ENCODE measurements around the gene LDLRAD1. TPM values are rescaled to one million over a fixed set of nuclear protein-coding genes. Genes with fewer than 3 reads are reported as not detected.

LDLRAD1 gene
- total and polyA plus RNA-seq, 2 of the 13 experiments (the other 11 are each of a cell fraction or from before 2014, with no cell fraction given) = 2.5 to 14.0 TPM

DNA sequence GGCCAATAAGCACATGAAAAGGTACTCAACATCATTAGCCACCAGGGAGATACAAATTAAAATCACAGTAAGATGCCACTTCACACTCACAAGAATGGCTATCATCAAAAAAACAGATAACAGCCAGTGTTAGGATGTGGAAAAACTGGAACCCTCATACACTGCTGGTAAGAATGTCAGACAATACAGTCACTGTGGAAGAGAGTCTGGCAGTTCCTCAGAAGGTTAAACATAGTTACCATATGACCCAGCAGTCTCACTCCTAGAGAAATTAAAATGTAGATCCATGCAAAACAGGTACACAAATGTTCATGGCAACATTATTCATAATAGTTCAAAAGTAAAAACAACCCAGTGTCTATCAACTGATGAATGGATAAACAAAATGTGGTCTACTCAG, 33.3 kb downstream of the LDLRAD1 start:
- Histone ChIP-seq H3K36me3 (replicated peaks in 1 of 2; ENCODE audit: control insufficient read depth in 1 of 2, insufficient read depth in 2 of 2, low read length in 2 of 2) (no peaks in the 10 kb centered on the region), H3K4me3 (replicated peaks in 1 of 3; ENCODE audit: insufficient read depth in 1 of 3, low read depth in 2 of 3, low read length in 3 of 3) (no peak overlapping the region), H4K20me1 (ENCODE audit: insufficient read depth, low read length) (no peaks in the 10 kb centered on the region), H3K27ac (ENCODE audit: extremely low read length, insufficient read depth, low read length) (no peak overlapping the region), H3K27me3 (ENCODE audit: control insufficient read depth in 1 of 2, insufficient read depth in 2 of 2, low read length in 2 of 2) (no peaks in the 10 kb centered on the region), H3K4me2 (ENCODE audit: low read depth, low read length) (no peak overlapping the region), H3K79me2 (ENCODE audit: insufficient read depth, low read length) (no peaks in the 10 kb centered on the region), H2AFZ (ENCODE audit: low read length) (no peak overlapping the region), H3K9me3 (ENCODE audit: low read length) (no peaks in the 10 kb centered on the region), H3K4me1 (ENCODE audit: insufficient read depth, low read length) (peaks cover 38% of the 10 kb centered on the region), H3K9ac (ENCODE audit: insufficient read depth, low read depth, low read length) (no peak overlapping the region)
- FAIRE-seq = no peak
- no peak for ATAC-seq
- in situ Hi-C loops (cut with HindIII; ENCODE audit: extremely low pct_ligation_motif_present, low pct_unique_long_range_greater_than_20kb) = no loop called here
- TF ChIP-seq NFRKB (IDR thresholded peaks at IDR 0.05) (no peak), ZNF460 (CRISPR knock-in tag; IDR thresholded peaks at IDR 0.05; ENCODE audit: borderline replicate concordance) (no peak), KLF12 (CRISPR knock-in tag; IDR thresholded peaks at IDR 0.05; ENCODE audit: borderline replicate concordance) (no peak), MYNN (CRISPR knock-in tag; IDR thresholded peaks at IDR 0.05; ENCODE audit: low read depth) (no peak), KLF9 (CRISPR knock-in tag; IDR thresholded peaks at IDR 0.05; ENCODE audit: low read depth) (no peak), ZNF180 (CRISPR knock-in tag; IDR thresholded peaks at IDR 0.05; ENCODE audit: borderline replicate concordance, low read depth) (no peak), SATB2 (CRISPR knock-in tag; IDR thresholded peaks at IDR 0.05) (no peak), ZNF496 (CRISPR knock-in tag; IDR thresholded peaks at IDR 0.05; ENCODE audit: insufficient replicate concordance) (no peak), SRY (CRISPR knock-in tag; IDR thresholded peaks at IDR 0.05) (no peak), KAT7 (CRISPR knock-in tag; IDR thresholded peaks at IDR 0.05; ENCODE audit: borderline replicate concordance) (no peak), MEIS2 (CRISPR knock-in tag; IDR thresholded peaks at IDR 0.05) (no peak), NCOA2 (CRISPR knock-in tag; IDR thresholded peaks at IDR 0.05) (no peak), POLR2AphosphoS2 (IDR thresholded peaks at IDR 0.05; ENCODE audit: low read depth, low read length) (no peak), ZNF34 (CRISPR knock-in tag; IDR thresholded peaks at IDR 0.05; ENCODE audit: borderline replicate concordance) (no peak)
- TF ChIP-seq, protein P1, sequence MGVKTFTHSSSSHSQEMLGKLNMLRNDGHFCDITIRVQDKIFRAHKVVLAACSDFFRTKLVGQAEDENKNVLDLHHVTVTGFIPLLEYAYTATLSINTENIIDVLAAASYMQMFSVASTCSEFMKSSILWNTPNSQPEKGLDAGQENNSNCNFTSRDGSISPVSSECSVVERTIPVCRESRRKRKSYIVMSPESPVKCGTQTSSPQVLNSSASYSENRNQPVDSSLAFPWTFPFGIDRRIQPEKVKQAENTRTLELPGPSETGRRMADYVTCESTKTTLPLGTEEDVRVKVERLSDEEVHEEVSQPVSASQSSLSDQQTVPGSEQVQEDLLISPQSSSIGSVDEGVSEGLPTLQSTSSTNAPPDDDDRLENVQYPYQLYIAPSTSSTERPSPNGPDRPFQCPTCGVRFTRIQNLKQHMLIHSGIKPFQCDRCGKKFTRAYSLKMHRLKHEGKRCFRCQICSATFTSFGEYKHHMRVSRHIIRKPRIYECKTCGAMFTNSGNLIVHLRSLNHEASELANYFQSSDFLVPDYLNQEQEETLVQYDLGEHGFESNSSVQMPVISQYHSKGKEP (CRISPR knock-in tag; IDR thresholded peaks at IDR 0.05) = no peak
- TF ChIP-seq, protein P2, sequence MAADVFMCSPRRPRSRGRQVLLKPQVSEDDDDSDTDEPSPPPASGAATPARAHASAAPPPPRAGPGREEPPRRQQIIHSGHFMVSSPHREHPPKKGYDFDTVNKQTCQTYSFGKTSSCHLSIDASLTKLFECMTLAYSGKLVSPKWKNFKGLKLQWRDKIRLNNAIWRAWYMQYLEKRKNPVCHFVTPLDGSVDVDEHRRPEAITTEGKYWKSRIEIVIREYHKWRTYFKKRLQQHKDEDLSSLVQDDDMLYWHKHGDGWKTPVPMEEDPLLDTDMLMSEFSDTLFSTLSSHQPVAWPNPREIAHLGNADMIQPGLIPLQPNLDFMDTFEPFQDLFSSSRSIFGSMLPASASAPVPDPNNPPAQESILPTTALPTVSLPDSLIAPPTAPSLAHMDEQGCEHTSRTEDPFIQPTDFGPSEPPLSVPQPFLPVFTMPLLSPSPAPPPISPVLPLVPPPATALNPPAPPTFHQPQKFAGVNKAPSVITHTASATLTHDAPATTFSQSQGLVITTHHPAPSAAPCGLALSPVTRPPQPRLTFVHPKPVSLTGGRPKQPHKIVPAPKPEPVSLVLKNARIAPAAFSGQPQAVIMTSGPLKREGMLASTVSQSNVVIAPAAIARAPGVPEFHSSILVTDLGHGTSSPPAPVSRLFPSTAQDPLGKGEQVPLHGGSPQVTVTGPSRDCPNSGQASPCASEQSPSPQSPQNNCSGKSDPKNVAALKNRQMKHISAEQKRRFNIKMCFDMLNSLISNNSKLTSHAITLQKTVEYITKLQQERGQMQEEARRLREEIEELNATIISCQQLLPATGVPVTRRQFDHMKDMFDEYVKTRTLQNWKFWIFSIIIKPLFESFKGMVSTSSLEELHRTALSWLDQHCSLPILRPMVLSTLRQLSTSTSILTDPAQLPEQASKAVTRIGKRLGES (CRISPR knock-in tag; IDR thresholded peaks at IDR 0.05; ENCODE audit: borderline replicate concordance) = no peak
- ChIA-PET POLR2A (no interaction called here), CTCF (ENCODE audit: low intra/inter-chr PET ratio, low total read pairs) (no interaction called here)
- intact Hi-C loops (cut with micrococcal nuclease; ENCODE audit: unreplicated experiment) = no loop called here
- BruUV-seq (replicated peaks) = no TSS peak
- DNase-seq (ENCODE audit: low spot score) = no peak

All from HepG2 (cell line).